PC-9 (cell line): ENCODE results near the gene STAT5B. TPM values are rescaled to one million over a fixed set of nuclear protein-coding genes. Genes with fewer than 3 reads are reported as not detected.
A peak's percentile ranks its signal among the peaks of the same experiment; 100 is the strongest.

Experiments
- BruUV-seq: library from RNA; stranded (reverse); fragments of 400-500 nt; replicated peaks from 2 replicates; lab custom pipeline; 2021; lab: Mats Ljungman, UMichigan
- CTCF ChIA-PET: fragments of 300-600 bp; sonication (Branson Sonifier 250); formaldehyde crosslinking; loops from one replicate; lab custom pipeline; 2022; ENCODE audit warnings: antibody characterized with exemption; lab: Charles Lee
- POLR2A ChIA-PET: fragments of 300-600 bp; sonication (Branson Sonifier 250); formaldehyde crosslinking; loops from one replicate; lab custom pipeline; 2022; ENCODE audit warnings: antibody characterized with exemption; ENCODE audit not compliant: unreplicated experiment; lab: Charles Lee
- DNase-seq, 2 experiments: peaks; one replicate each; pipeline versions ENCODE4 v3.0.0 to v3.0.0-alpha.2; 2015 to 2022; ENCODE audit warnings: mixed read lengths in 1 of 2
- H2AFZ ChIP-seq: fragments of 200-600 bp; sonication (generic); 2 replicates; pipeline ENCODE4 v1.8.1; 2017; ENCODE audit warnings: antibody characterized with exemption
- H3F3A ChIP-seq: fragments of 200-600 bp; sonication (generic); 2 replicates; pipeline ENCODE4 v1.8.1; 2017; ENCODE audit warnings: antibody characterized with exemption, mild to moderate bottlenecking, low read depth; ENCODE audit not compliant: insufficient read depth
- H3K27ac ChIP-seq: fragments of 200-600 bp; sonication (generic); 2 replicates; pipeline ENCODE4 v1.6.1; 2016; ENCODE audit warnings: mixed run types
- H3K27me3 ChIP-seq: fragments of 200-600 bp; sonication (generic); 2 replicates; pipeline ENCODE4 v1.6.1; 2016; ENCODE audit warnings: low read depth, mixed run types; ENCODE audit not compliant: insufficient read depth
- H3K36me3 ChIP-seq: fragments of 200-600 bp; sonication (generic); 2 replicates; pipeline ENCODE4 v1.6.1; 2016; ENCODE audit warnings: low read depth, mixed run types
- H3K4me1 ChIP-seq: fragments of 200-600 bp; sonication (generic); replicated peaks from 2 replicates; pipeline ENCODE4 v1.6.1; 2016; ENCODE audit warnings: mixed run types; ENCODE audit not compliant: insufficient read depth
- H3K4me2 ChIP-seq: fragments of 200-600 bp; sonication (generic); 2 replicates; pipeline ENCODE4 v1.6.1; 2017; ENCODE audit warnings: mixed run types
- H3K4me3 ChIP-seq: fragments of 200-600 bp; sonication (generic); 2 replicates; pipeline ENCODE4 v1.6.1; 2016; ENCODE audit warnings: mixed run types
- H3K79me2 ChIP-seq: fragments of 200-600 bp; sonication (generic); 2 replicates; pipeline ENCODE4 v1.6.1; 2017; ENCODE audit warnings: low read depth, mixed run types
- H3K9me2 ChIP-seq: fragments of 200-600 bp; sonication (generic); 2 replicates; pipeline ENCODE4 v1.8.1; 2017; ENCODE audit warnings: mild to moderate bottlenecking; ENCODE audit not compliant: insufficient read depth
- H3K9me3 ChIP-seq: fragments of 200-600 bp; sonication (generic); 2 replicates; pipeline ENCODE4 v1.8.1; 2016; ENCODE audit warnings: low read depth; ENCODE audit not compliant: insufficient read depth
- H4K20me1 ChIP-seq: fragments of 200-600 bp; sonication (generic); 2 replicates; pipeline ENCODE4 v1.8.1; 2017; ENCODE audit not compliant: insufficient read depth
- EZH2 ChIP-seq: fragments of 200-600 bp; sonication (generic); IDR thresholded peaks from 2 replicates; pipeline ENCODE4 v1.8.0; 2017; ENCODE audit warnings: antibody characterized with exemption, low read depth
- intact Hi-C: fragments of 100-400 bp; cut with micrococcal nuclease; formaldehyde crosslinking; loops from one replicate; pipeline ENCODE4 v1.10.0; 2022; ENCODE audit not compliant: unreplicated experiment
- total RNA-seq: library from RNA; stranded (reverse); gene quantifications from 2 replicates; pipeline ENCODE4 v1.2.3, GENCODE V29; 2021
- TF ChIP-seq, protein P1 (sequence below): fragments of 200-600 bp; sonication (generic); conservative IDR thresholded peaks from 2 replicates; pipeline ENCODE4 v1.6.1; 2017; ENCODE audit warnings: mixed run types, antibody characterized with exemption, mild to moderate bottlenecking, moderate library complexity

Gene STAT5B
- total RNA-seq, 1 experiment from 2014 or later: 19.5 TPM

DNA sequence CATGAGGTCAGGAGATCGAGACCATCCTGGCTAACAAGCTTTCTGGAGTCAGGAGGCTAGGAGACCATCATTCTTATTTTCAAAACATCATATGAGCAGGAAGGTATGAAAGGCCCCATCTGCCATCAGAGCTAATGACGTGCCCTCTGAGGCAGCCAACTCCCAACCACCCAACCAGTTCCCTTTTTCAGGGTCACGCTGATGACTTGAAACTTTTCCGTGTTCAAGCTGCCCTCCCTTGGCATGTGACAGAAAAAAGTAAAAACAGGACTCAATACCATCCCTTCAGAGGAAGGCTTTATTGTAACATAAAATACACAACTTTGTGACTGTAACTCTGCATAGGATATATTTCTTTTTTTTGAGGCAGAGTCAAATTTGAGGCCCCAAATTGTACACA lies 77.3 kb downstream of the STAT5B start:
- no peak overlapping the region for H3K4me3 ChIP-seq
- no TSS peak for BruUV-seq
- H4K20me1 ChIP-seq: no peaks in the 10 kb centered on the region
- H3K27me3 ChIP-seq: no peaks in the 10 kb centered on the region
- H3K27ac ChIP-seq: no peak overlapping the region
- no peaks in the 10 kb centered on the region for H3K9me2 ChIP-seq
- no peaks in the 10 kb centered on the region for H3K79me2 ChIP-seq
- POLR2A ChIA-PET: no interaction called here
- no peaks in the 10 kb centered on the region for H3K9me3 ChIP-seq
- no peaks in the 10 kb centered on the region for H3K4me1 ChIP-seq
- no peak overlapping the region for H3K4me2 ChIP-seq
- no peaks in the 10 kb centered on the region; the same call in 1 of the 2 replicates for H3F3A ChIP-seq
- no peak for TF ChIP-seq EZH2
- TF ChIP-seq, protein P1, sequence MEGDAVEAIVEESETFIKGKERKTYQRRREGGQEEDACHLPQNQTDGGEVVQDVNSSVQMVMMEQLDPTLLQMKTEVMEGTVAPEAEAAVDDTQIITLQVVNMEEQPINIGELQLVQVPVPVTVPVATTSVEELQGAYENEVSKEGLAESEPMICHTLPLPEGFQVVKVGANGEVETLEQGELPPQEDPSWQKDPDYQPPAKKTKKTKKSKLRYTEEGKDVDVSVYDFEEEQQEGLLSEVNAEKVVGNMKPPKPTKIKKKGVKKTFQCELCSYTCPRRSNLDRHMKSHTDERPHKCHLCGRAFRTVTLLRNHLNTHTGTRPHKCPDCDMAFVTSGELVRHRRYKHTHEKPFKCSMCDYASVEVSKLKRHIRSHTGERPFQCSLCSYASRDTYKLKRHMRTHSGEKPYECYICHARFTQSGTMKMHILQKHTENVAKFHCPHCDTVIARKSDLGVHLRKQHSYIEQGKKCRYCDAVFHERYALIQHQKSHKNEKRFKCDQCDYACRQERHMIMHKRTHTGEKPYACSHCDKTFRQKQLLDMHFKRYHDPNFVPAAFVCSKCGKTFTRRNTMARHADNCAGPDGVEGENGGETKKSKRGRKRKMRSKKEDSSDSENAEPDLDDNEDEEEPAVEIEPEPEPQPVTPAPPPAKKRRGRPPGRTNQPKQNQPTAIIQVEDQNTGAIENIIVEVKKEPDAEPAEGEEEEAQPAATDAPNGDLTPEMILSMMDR: no peak
- CTCF ChIA-PET: no interaction called here
- DNase-seq: no peak
- no peaks in the 10 kb centered on the region for H3K36me3 ChIP-seq
- intact Hi-C loops: no loop called here
- H2AFZ ChIP-seq: no peak overlapping the region

DNA sequence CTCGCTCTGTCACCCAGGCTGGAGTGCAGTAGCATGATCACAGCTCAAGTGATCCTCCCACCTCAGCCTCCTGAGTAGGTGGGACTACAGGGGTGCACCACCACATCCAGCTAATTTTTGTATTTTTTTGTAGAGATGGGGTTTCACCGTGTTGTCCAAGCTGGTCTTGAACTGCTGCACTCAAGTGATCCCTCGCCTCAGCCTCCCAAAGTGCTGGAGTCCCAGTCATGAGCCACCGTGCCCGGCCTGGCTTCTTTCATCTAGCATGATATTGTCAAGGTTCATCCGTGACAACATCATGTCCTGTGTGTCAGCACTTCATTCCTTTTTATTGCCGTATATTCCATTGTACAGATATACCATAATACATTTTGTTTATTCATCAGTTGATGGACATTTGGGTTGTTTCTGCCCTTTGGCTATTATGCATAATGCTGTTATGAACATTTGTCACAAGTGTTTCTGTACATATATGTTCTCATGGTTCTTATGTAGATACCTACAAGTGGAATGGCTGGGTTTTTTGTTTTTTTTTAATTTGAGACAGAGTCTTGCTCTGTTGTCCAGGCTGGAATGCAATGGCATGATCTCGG lies 78.5 kb downstream of the STAT5B start:
- H3K4me1 ChIP-seq: 0 out of 2 replicates have a peak, but pooled peaks cover 6% of the 10 kb centered on the region
- no peak for DNase-seq
- no peaks in the 10 kb centered on the region for H3K27me3 ChIP-seq
- H4K20me1 ChIP-seq: no peaks in the 10 kb centered on the region
- intact Hi-C loops: no loop called here
- H3K79me2 ChIP-seq: no peaks in the 10 kb centered on the region
- no peak overlapping the region for H3K4me2 ChIP-seq
- H3K27ac ChIP-seq: no peak overlapping the region
- no peaks in the 10 kb centered on the region for H3K36me3 ChIP-seq
- TF ChIP-seq, protein P1: no peak
- TF ChIP-seq EZH2: no peak
- BruUV-seq: no TSS peak
- no peaks in the 10 kb centered on the region for H3F3A ChIP-seq
- CTCF ChIA-PET: no interaction called here
- no peaks in the 10 kb centered on the region for H3K9me3 ChIP-seq
- H2AFZ ChIP-seq: no peak overlapping the region
- H3K4me3 ChIP-seq: no peak overlapping the region
- H3K9me2 ChIP-seq: no peaks in the 10 kb centered on the region
- POLR2A ChIA-PET: no interaction called here

DNA sequence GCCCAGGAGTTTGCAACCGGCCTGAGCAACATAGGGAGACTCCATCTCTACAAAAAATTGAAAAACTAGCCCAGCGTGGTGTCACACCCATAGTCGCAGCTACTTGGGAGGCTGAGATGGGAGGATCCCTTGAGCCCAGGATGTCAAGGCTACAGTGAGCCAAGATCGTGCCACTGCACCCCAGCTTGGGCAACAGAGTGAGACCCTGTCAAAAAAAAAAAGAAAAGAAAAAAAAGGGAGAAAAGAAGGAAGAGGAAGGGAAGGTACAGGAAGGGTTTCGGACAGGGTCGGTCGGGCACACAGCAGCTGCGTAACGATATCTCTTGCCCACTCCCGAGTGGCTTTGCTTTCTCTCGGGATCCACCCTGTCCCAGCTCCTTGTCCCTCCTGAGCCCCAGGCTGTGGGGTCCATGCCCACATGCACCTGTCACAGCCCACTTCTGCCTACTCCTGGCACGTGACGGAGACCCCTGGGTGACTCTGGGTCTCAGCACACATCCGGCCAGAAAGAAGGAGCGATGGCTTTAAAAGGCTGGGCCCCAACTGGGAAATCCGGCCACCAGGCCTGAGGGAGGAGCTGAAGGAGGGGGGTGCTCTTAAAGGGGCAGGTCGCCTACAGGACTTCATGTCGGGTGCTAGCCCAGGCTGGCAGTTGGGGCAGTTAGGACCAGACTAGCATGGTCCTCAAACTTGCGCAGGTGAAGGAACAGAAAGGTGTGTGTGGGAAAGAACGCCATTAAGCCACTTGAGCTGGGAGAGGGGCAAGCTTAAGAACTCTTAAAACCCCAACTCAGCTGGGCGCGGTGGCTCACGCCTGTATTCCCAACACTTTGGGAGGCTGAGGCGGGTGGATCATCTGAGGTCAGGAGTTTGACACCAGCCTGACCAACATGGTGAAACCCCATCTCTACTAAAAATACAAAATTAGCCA lies 82.0 kb downstream of the STAT5B start, which contains the start of gene GHDC:
Gene GHDC, minus strand, starts transcription at position 526 of the 931 bp plus-strand sequence. CDS start 913 bp downstream, outside the sequence.
- DNase-seq: peak; percentile 63 to 65
- CTCF ChIA-PET: no interaction called here
- no peaks in the 10 kb centered on the region for H3K9me2 ChIP-seq
- no peaks in the 10 kb centered on the region for H4K20me1 ChIP-seq
- no peaks in the 10 kb centered on the region for H3K27me3 ChIP-seq
- H3K27ac ChIP-seq: no peak within 1 kb of the TSS
- H3K4me1 ChIP-seq: 0 out of 2 replicates have a peak, but pooled peaks cover 6% of the 10 kb centered on the region
- TSS peak; percentile 69 for BruUV-seq
- intact Hi-C loops: no loop called here
- TF ChIP-seq, protein P1: no peak
- TF ChIP-seq EZH2: no peak
- H2AFZ ChIP-seq: peak within 1 kb of the TSS; percentile 98
- H3K4me2 ChIP-seq: peak within 1 kb of the TSS; percentile 80
- no peaks in the 10 kb centered on the region for H3F3A ChIP-seq
- POLR2A ChIA-PET: interaction anchor here (0.6 kb wide), 1 partner anchor 184 kb away, joined by 4 read pairs; no protein-coding TSS in a partner anchor
- peak within 1 kb of the TSS; percentile 72 for H3K4me3 ChIP-seq
- H3K36me3 ChIP-seq: no peaks in the 10 kb centered on the region
- H3K9me3 ChIP-seq: no peaks in the 10 kb centered on the region
- H3K79me2 ChIP-seq: no peaks in the 10 kb centered on the region
